Measurements from ENCODE around the gene PMS1.

- TF ChIP-seq CTCF (IDR thresholded peaks at IDR 0.05) (no peak), POLR2A (IDR thresholded peaks at IDR 0.05) (no peak)
These were observed 10.1 kb downstream of the PMS1 start for GRCh38 chr2:189794310-189794709.
